SK-N-SH (cell line): ENCODE results near the gene PTPRF.

Experiments
- CHD2 ChIP-seq: fragments of 150-350 bp; IDR thresholded peaks from 2 replicates; pipeline ENCODE4 v1.6.1; 2018; ENCODE audit warnings: low read length; ENCODE audit not compliant: partially characterized antibody
- EP300 ChIP-seq, 2 experiments: IDR thresholded peaks; 2 replicates each; pipeline versions ENCODE4 v1.4.0 to v1.6.1; 2012; ENCODE audit warnings: borderline replicate concordance in 1 of 2, low read depth in 1 of 2, low read length in 1 of 2
- GATA2 ChIP-seq: sonication (generic); formaldehyde crosslinking; IDR thresholded peaks from 2 replicates; pipeline ENCODE4 v1.5.0; 2020; ENCODE audit warnings: mild to moderate bottlenecking, missing genetic modification reagents
- MXI1 ChIP-seq: IDR thresholded peaks from 2 replicates; pipeline ENCODE4 v1.6.1; 2012; ENCODE audit warnings: mild to moderate bottlenecking, low read depth, low read length, improper control_type of control experiment
- NFIC ChIP-seq: IDR thresholded peaks from 2 replicates; pipeline ENCODE4 v1.4.0; 2012; ENCODE audit warnings: borderline replicate concordance
- POLR2AphosphoS5 ChIP-seq: IDR thresholded peaks from 2 replicates; pipeline ENCODE4 v1.6.1; 2012; ENCODE audit warnings: low read depth, low read length
- RAD21 ChIP-seq: IDR thresholded peaks from 2 replicates; pipeline ENCODE4 v1.6.1; 2012; ENCODE audit warnings: mild to moderate bottlenecking, low read length
- SIN3A ChIP-seq: IDR thresholded peaks from 2 replicates; pipeline ENCODE4 v1.6.1; 2012; ENCODE audit warnings: low read depth, mild to moderate bottlenecking, low read length, moderate library complexity, borderline replicate concordance
- SMC3 ChIP-seq: IDR thresholded peaks from 2 replicates; pipeline ENCODE4 v1.6.1; 2012; ENCODE audit warnings: low read depth, low read length, improper control_type of control experiment
- TAF1 ChIP-seq: IDR thresholded peaks from 2 replicates; pipeline ENCODE4 v1.6.1; 2012; ENCODE audit warnings: low read depth, mild to moderate bottlenecking, low read length, moderate library complexity, borderline replicate concordance
- TF ChIP-seq, protein P1 (sequence below): IDR thresholded peaks from 2 replicates; pipeline ENCODE4 v1.4.0; 2012; ENCODE audit warnings: low read depth
- TF ChIP-seq, protein P2 (sequence below): fragments of 200-600 bp; sonication (generic); IDR thresholded peaks from 2 replicates; pipeline ENCODE4 v1.6.1; 2017; ENCODE audit warnings: antibody characterized with exemption, mild to moderate bottlenecking, moderate library complexity
- TF ChIP-seq, protein P3 (sequence below): IDR thresholded peaks from 2 replicates; pipeline ENCODE4 v1.4.0; 2012; ENCODE audit warnings: low read depth, borderline replicate concordance

DNA sequence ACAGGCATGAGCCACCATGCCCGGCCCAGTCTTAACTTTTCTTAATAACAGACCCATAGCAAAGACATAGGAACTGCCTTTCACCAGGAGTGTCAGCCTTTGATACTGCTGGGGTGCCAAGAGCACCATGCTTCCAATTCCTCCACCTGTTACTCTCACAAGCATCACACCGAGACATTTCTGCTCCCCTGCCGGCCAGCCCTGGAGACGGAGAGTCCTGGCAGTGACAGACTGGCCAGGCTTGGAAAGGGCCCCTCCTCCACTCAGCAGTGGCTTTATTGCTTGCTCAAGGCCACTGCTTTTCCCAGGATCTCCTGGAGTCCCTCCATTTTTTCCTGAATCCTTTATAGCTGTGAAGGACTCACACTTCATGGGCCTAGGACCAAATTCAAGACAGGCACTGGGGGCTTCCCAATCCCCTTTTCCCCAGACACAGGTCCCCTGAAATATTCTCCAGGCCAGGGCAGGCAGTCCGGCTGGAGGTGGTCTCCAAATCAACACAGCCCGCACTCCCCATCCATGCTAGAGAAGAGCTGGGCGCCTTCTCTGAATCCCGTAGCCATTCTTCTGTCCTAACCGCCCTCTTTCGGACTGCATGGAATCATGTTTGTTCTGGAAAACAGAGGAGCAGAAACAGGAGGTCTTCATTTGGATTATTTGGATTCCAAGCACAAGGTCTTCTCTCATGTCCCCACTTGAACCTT, 25.5 kb upstream of the PTPRF start:
- TF ChIP-seq GATA2 (CRISPR knock-in tag) (no peak), SMC3 (no peak), TAF1 (no peak), EP300 (IDR thresholded peaks at IDR 0.05; ENCODE audit: borderline replicate concordance in 1 of 2, low read depth in 1 of 2, low read length in 1 of 2) (no peak), NFIC (no peak), SIN3A (no peak), POLR2AphosphoS5 (no peak), CHD2 (no peak), MXI1 (no peak), RAD21 (no peak)
- TF ChIP-seq, protein P1, sequence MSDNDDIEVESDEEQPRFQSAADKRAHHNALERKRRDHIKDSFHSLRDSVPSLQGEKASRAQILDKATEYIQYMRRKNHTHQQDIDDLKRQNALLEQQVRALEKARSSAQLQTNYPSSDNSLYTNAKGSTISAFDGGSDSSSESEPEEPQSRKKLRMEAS, result no peak
- TF ChIP-seq, protein P2, sequence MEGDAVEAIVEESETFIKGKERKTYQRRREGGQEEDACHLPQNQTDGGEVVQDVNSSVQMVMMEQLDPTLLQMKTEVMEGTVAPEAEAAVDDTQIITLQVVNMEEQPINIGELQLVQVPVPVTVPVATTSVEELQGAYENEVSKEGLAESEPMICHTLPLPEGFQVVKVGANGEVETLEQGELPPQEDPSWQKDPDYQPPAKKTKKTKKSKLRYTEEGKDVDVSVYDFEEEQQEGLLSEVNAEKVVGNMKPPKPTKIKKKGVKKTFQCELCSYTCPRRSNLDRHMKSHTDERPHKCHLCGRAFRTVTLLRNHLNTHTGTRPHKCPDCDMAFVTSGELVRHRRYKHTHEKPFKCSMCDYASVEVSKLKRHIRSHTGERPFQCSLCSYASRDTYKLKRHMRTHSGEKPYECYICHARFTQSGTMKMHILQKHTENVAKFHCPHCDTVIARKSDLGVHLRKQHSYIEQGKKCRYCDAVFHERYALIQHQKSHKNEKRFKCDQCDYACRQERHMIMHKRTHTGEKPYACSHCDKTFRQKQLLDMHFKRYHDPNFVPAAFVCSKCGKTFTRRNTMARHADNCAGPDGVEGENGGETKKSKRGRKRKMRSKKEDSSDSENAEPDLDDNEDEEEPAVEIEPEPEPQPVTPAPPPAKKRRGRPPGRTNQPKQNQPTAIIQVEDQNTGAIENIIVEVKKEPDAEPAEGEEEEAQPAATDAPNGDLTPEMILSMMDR, result no peak
- TF ChIP-seq, protein P3, sequence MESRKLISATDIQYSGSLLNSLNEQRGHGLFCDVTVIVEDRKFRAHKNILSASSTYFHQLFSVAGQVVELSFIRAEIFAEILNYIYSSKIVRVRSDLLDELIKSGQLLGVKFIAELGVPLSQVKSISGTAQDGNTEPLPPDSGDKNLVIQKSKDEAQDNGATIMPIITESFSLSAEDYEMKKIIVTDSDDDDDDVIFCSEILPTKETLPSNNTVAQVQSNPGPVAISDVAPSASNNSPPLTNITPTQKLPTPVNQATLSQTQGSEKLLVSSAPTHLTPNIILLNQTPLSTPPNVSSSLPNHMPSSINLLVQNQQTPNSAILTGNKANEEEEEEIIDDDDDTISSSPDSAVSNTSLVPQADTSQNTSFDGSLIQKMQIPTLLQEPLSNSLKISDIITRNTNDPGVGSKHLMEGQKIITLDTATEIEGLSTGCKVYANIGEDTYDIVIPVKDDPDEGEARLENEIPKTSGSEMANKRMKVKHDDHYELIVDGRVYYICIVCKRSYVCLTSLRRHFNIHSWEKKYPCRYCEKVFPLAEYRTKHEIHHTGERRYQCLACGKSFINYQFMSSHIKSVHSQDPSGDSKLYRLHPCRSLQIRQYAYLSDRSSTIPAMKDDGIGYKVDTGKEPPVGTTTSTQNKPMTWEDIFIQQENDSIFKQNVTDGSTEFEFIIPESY, result no peak
